Karpas-422 (cell line): ENCODE data around the gene TPK1. TPM values are rescaled to one million over a fixed set of nuclear protein-coding genes. Genes with fewer than 3 reads are reported as not detected.

Experiments used
- DNase-seq: peaks from one replicate; pipeline ENCODE4 v3.0.0-alpha.2; 2015
- H2AFZ ChIP-seq: fragments of 200-600 bp; sonication (generic); 2 replicates; pipeline ENCODE4 v1.6.1; 2014; ENCODE audit warnings: antibody characterized with exemption, low read length, mixed read lengths
- H3K27ac ChIP-seq: fragments of 200-600 bp; sonication (generic); 2 replicates; pipeline ENCODE4 v1.5.1; 2014; ENCODE audit warnings: mild to moderate bottlenecking, low read length, moderate library complexity
- H3K27me3 ChIP-seq: fragments of 200-600 bp; sonication (generic); 2 replicates; pipeline ENCODE4 v1.6.1; 2014; ENCODE audit warnings: low read length, mixed read lengths
- H3K36me3 ChIP-seq: fragments of 200-600 bp; sonication (generic); 2 replicates; pipeline ENCODE4 v1.6.1; 2014; ENCODE audit warnings: low read length, mixed read lengths; ENCODE audit not compliant: insufficient read depth
- H3K4me1 ChIP-seq: fragments of 200-600 bp; sonication (generic); 2 replicates; pipeline ENCODE4 v1.6.1; 2014; ENCODE audit warnings: mild to moderate bottlenecking, low read length, mixed read lengths
- H3K4me2 ChIP-seq: fragments of 200-600 bp; sonication (generic); 2 replicates; pipeline ENCODE4 v1.6.1; 2014; ENCODE audit warnings: low read length, low read depth, mild to moderate bottlenecking; ENCODE audit not compliant: poor library complexity, severe bottlenecking
- H3K4me3 ChIP-seq: fragments of 200-600 bp; sonication (generic); 2 replicates; pipeline ENCODE4 v1.5.1; 2014; ENCODE audit warnings: mild to moderate bottlenecking, antibody characterized with exemption, low read length, mixed read lengths
- H3K79me2 ChIP-seq: fragments of 200-600 bp; sonication (generic); 2 replicates; pipeline ENCODE4 v1.6.1; 2014; ENCODE audit warnings: mild to moderate bottlenecking, low read length, mixed read lengths
- H3K9ac ChIP-seq: fragments of 200-600 bp; sonication (generic); 2 replicates; pipeline ENCODE4 v1.6.0; 2014; ENCODE audit warnings: low read length
- H3K9me2 ChIP-seq: fragments of 200-600 bp; sonication (generic), shearing (Covaris generic); replicated peaks from 2 replicates; pipeline ENCODE4 v1.6.0; 2014; ENCODE audit warnings: mild to moderate bottlenecking, low read length, moderate library complexity; ENCODE audit not compliant: insufficient read depth
- H3K9me3 ChIP-seq: fragments of 300-700, 200-600 bp; sonication (generic); 2 replicates; pipeline ENCODE4 v1.6.1; 2014; ENCODE audit warnings: low read length, mixed read lengths
- H4K20me1 ChIP-seq: fragments of 200-600 bp; sonication (generic); 2 replicates; pipeline ENCODE4 v1.6.1; 2014; ENCODE audit warnings: mild to moderate bottlenecking, antibody characterized with exemption, low read length, low read depth; ENCODE audit not compliant: insufficient read depth
- small RNA-seq: library from RNA; depleted of rRNA; stranded (forward); fragments of <200 nt; gene quantifications from one replicate; pipeline ENCODE3, GENCODE V24; 2014
- total RNA-seq: library from RNA; depleted of rRNA; stranded (reverse); fragments of >200 nt; shearing (Covaris generic); gene quantifications from 2 replicates; pipeline ENCODE4 v1.2.3, GENCODE V29; 2014; ENCODE audit warnings: low replicate concordance

The TPK1 gene
- total RNA-seq, 1 experiment from 2014 or later = 11.5 TPM

DNA sequence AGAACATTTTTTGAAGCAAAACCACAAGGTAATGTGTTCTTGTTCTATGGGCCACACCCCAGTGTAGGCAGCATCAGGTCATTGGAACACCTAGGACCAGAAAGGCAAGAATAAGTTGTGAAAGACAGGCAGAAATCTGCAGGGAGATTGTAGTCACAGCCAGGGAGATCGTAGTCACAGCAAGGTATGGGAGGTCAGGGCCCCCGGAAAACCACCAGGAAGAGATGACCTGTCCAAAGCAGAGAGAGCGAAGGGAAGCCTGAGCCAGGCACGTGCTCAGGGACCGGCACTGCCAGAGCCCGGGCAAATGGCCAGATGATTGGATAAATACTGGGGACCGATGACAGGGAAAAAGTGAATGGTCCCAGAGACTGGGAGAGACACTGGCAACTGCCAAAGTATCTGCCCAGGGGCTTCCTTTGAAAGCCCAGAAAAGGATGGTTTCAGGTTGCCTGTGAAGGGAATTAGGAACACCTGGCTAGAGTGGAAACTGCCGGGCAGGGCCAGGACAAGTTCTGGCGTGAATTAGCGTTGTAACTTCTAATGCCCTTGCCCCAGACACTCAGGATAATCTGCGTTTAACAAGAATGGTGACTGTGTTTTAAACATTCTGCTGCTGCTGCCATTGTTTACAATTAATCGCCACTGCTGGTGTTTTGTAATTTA is 428.5 kb downstream of the TPK1 start:
- DNase-seq = no peak
- H3K27me3 ChIP-seq = no peaks in the 10 kb centered on the region

GRCh38 chr7:144404946-144405345 is 430.9 kb downstream of the TPK1 start:
- H3K79me2 ChIP-seq = no peaks in the 10 kb centered on the region
- H3K9ac ChIP-seq = no peak overlapping the region
- no peak overlapping the region for H2AFZ ChIP-seq
- H3K4me1 ChIP-seq = no peaks in the 10 kb centered on the region
- H3K4me3 ChIP-seq = no peak overlapping the region
- DNase-seq = no peak
- H3K9me2 ChIP-seq = no peaks in the 10 kb centered on the region
- no peaks in the 10 kb centered on the region for H3K27me3 ChIP-seq
- H4K20me1 ChIP-seq = no peaks in the 10 kb centered on the region
- no peak overlapping the region for H3K4me2 ChIP-seq
- H3K9me3 ChIP-seq = no peaks in the 10 kb centered on the region
- no peaks in the 10 kb centered on the region for H3K36me3 ChIP-seq
- no peak overlapping the region for H3K27ac ChIP-seq

More for the DNA sequence above, 428.5 kb downstream of the TPK1 start:
- Histone ChIP-seq H3K9ac (no peak overlapping the region), H3K27ac (no peak overlapping the region), H3K4me1 (no peaks in the 10 kb centered on the region), H3K79me2 (no peaks in the 10 kb centered on the region), H2AFZ (no peak overlapping the region), H3K4me2 (no peak overlapping the region), H4K20me1 (no peaks in the 10 kb centered on the region), H3K36me3 (no peaks in the 10 kb centered on the region), H3K9me2 (no peaks in the 10 kb centered on the region), H3K9me3 (no peaks in the 10 kb centered on the region), H3K4me3 (no peak overlapping the region)

DNA sequence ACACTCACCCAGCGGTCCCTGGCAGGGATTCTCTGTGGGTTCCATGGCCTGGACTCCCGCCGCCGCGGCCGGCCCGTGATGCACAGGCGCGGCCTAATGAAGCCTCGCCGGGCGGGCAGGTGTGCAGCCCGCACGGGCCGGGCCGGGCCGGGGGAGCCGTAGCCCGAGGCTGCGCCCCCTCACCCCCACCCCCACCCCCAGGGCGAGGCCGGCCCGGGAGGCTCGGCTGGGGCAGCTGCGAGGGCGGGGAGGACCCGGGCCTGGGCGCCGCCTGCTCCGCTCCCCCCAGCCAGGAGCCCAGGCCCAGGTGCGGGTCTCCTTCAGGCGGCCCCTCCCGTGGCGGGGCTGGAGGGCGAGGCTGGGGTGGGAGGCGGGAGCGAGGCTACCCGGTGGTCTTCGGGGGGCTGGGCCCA is 432.2 kb downstream of the TPK1 start, which contains the start of gene NOBOX:
TSS of gene NOBOX (minus strand) at position 45 of the 413 bp plus-strand sequence.
- Histone ChIP-seq H3K27me3 (no peaks in the 10 kb centered on the region), H3K9me3 (no peaks in the 10 kb centered on the region), H3K79me2 (no peaks in the 10 kb centered on the region), H3K36me3 (no peaks in the 10 kb centered on the region), H3K9me2 (no peaks in the 10 kb centered on the region), H2AFZ (no peak within 1 kb of the TSS), H4K20me1 (no peaks in the 10 kb centered on the region), H3K4me3 (no peak within 1 kb of the TSS), H3K4me1 (no peaks in the 10 kb centered on the region), H3K27ac (no peak within 1 kb of the TSS), H3K4me2 (no peak within 1 kb of the TSS), H3K9ac (no peak within 1 kb of the TSS)
- no peak for DNase-seq

DNA sequence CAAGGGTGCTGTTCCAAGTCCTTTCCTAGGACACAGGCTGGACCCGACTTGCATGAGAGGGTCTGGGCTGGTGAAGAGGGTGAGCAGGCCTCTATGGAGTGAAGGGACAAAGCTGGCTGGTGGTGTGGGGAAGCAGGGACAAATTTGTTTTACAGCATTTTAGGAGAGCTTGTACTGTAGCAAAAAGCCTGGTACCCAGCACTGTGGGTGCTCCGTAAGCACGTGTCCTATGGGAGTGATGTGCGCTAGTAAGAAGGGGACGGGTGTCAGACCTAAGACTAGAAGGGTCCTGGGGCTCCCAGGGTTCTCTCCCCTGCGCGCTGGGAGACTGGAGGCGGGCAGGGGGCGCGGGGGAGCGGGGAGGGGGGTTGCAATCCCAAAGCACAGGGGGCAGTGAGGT is 432.8 kb downstream of the TPK1 start:
- Histone ChIP-seq H3K27me3 (no peaks in the 10 kb centered on the region), H3K4me2 (no peak overlapping the region), H3K27ac (no peak overlapping the region), H3K9me3 (no peaks in the 10 kb centered on the region), H3K9ac (no peak overlapping the region), H3K79me2 (no peaks in the 10 kb centered on the region), H2AFZ (no peak overlapping the region), H4K20me1 (no peaks in the 10 kb centered on the region), H3K4me3 (no peak overlapping the region), H3K9me2 (no peaks in the 10 kb centered on the region), H3K36me3 (no peaks in the 10 kb centered on the region), H3K4me1 (no peaks in the 10 kb centered on the region)
- DNase-seq = no peak

Small RNA genes within 50 kb of the gene (small RNA-seq; reads per million reads assigned to genes)
- gene RNU6ATAC40P = not detected
